ENCODE results near the gene GALNT10.
A peak's percentile ranks its signal among the peaks of the same experiment; 100 is the strongest.

GALNT10 gene

GRCh38 chr5:154300207-154300883 is 109.8 kb downstream of the GALNT10 start:
- peak; percentile 40 for DNase-seq

DNA sequence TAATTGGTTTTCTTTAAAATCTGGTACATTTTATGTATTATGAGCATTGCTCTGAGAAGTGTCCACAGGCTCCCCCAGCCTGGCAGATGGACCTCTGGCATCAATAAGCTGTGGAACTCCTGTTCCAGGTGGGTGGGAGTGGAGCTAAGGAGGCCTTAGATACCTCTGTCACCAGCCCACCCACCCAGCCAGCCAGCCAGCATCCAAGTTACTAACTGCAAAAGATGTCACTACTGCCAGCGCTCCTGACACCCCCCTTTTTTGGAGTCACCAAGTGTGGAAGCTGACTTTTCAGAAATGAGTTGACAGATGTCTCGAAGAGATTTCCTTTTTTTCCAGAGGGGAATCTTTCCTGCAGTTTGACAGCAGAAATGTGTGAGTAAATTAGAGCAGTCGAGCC is 111.2 kb downstream of the GALNT10 start:
- no peak for DNase-seq

DNA sequence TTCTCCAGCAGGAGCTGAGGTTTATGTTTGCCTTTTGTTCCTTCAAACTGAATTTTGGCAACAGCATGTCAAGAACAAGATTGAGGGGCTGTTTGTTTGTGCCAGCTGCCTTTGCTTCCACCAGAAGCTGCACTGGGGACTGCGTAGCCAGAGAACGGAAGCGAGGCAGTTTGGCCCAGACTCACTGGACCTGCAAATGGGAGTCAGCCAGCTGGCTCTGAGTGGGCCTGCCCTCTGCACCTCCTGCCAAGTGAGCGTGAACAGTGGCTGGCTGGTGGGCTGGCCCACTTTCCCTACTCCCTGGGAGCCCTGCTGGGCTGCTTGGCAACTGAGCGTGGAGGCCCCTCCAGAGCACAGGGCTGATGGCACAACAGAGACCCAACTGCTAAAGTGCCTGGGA is 111.6 kb downstream of the GALNT10 start:
- no peak for DNase-seq

DNA sequence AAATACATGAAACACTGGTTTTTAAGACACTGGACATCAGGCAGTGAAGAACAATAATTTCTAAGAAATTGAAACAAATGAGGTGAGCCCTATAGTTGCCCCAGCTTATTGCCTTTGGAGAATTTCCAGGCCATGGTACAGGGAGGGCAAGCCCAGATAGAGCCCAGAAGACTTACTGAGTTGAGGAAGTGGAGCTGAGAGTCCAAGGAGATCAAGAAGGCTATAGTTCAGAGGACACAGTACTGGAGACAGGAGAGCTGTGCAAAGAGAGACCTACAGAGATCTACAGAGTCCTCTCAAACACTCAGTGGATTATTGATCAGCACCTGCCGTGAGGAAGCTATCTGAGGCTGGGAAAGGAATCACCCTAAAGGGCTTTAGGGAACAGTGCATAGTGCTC is 112.6 kb downstream of the GALNT10 start:
- no peak for DNase-seq

GRCh38 chr5:154308443-154309370 is 118.2 kb downstream of the GALNT10 start:
- no peak for DNase-seq

- no peak for DNase-seq
Observed at GRCh38 chr5:154309371-154309745, 118.8 kb downstream of the GALNT10 start.

DNA sequence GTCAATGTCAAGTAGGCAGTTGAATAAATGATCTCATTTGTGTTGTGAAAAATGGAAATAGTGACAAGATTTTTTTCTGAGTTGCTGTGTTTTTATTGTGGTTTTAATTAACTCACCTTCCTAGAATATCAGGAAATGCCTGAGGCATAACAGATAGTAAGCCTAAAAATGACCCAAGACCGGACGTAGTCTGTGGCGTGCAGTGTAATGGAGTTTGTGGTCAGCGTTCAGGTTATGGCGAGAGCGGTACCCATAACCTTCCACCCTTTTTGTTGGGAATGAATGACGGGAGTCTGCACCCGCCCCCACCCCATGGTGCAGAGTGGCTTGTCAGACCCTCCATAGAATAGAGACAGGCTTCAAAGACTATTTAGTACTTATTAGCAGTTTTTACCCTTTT is 119.3 kb downstream of the GALNT10 start:
- no peak for DNase-seq

DNA sequence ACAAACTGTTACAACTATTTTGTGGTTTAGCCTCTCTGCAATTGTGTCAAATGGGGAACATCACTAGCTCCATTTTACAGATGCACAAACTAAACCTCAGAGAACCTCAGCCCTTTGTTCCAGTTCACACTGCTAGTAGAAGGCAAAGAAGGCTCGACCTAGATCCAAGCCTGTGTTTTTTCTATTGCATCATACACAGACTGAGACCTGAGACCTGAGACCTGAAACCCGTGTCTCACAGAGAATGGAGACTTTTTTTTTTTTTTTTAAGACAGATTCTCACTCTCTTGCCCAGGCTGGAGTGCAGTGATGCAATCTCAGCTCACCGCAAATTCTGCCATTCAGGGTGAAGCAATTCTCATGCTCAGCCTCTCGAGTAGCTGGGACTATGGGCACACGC is 120.8 kb downstream of the GALNT10 start:
- no peak for DNase-seq

- DNase-seq: no peak
Observed at GRCh38 chr5:154312000-154312399, 121.5 kb downstream of the GALNT10 start.

GRCh38 chr5:154312576-154312975 is 122.0 kb downstream of the GALNT10 start:
- DNase-seq: no peak

- no peak for DNase-seq
Observed at GRCh38 chr5:154313360-154314017, 123.0 kb downstream of the GALNT10 start.

- no peak for DNase-seq
Observed at GRCh38 chr5:154315196-154315595, 124.7 kb downstream of the GALNT10 start.

- no peak for DNase-seq
Observed at GRCh38 chr5:154315756-154316155, 125.2 kb downstream of the GALNT10 start.

DNA sequence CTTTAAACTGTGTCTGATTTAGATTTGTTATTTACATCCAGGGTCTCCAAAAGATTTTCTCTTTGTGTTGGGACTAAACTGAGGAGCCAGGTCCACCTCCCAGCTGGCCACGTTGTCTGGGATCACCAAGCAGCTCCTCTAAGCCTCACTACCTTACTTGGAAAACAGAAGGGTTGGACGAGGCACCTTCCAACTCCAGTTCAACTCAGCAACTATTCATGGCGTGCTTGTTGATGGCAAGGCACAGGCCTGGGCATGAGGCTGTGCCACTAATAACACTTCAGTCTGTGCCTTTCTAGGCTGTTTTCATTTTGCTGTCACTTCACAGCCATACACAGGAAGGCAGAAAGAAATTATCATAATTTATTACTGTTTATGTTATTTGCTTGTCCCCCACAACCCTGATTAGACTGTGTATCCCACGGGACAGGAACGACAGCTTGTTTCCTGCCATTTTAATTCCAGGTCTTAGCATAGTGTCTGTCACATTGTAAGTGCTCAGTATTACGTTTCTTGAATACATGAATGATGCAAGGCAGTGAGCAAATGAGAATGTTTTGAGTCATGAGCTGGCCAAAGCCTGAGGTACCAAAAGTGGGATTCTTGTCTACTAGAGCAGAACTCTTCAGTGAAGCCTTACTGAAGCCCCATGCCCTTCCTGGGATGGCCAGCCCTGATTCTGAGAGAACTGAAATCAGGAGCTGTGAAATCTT is 125.8 kb downstream of the GALNT10 start:
- no peak for DNase-seq

DNA sequence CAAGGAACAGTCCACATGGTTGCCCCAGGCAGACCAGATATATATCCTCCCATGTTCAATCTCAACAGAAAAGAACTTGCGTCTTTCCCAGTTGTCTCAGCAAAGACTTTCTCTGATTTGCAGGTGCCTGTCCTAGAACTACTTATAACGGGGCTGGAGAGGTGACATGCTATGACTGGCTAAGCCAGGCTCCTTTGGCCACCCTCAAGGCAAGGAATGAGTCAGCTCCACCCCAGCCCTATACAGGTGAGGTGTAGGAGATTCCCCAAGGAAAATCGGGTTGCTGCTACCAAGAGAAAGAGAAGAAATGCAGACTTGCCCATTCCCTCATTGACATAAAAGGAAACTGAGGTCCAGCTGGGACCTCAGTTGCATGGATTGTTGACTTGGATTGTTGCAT is 127.4 kb downstream of the GALNT10 start:
- no peak for DNase-seq

GRCh38 chr5:154318691-154319090 is 128.2 kb downstream of the GALNT10 start:
- DNase-seq: no peak

DNA sequence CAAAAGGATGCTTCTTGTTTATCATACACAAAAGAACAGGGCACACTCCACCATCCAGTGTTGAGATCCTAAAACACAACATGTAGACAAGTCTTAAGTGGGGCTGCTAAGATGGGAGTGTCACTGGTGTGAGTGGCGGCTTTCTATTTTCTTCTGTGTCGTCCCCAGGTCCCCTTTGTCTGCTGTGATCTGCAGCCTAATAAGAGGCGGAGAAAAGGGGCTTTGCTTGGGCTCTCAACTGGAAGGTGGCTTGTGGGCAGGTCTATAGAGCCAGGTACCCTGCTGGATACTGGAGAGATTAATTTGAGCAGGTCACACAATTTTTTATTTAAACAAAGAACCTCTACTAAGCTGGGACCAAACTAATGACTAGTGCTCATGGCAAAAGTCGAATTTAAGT is 129.2 kb downstream of the GALNT10 start:
- DNase-seq: no peak

- DNase-seq: no peak
Observed at GRCh38 chr5:154320224-154321089, 129.9 kb downstream of the GALNT10 start.

GRCh38 chr5:154321546-154321945 is 131.0 kb downstream of the GALNT10 start:
- no peak for DNase-seq

- DNase-seq: no peak
Observed at GRCh38 chr5:154324033-154324432, 133.5 kb downstream of the GALNT10 start.

GRCh38 chr5:154325566-154325965 is 135.0 kb downstream of the GALNT10 start:
- DNase-seq: no peak

GRCh38 chr5:154329062-154329461 is 138.5 kb downstream of the GALNT10 start:
- DNase-seq: no peak

Measured in suppressor macrophage treated with lipopolysaccharide for 4 hours (primary cell).